Activated CD8-positive, alpha-beta T cell treated with anti-CD3 and anti-CD28 coated beads for 36 hours (primary cell): ENCODE data around the gene RASSF6. TPM values are rescaled to one million over a fixed set of nuclear protein-coding genes. Genes with fewer than 3 reads are reported as not detected.

ENCODE experiments used
- ATAC-seq: fragments of 200-7000 bp; cut with Tn5 transposase; one replicate; pipeline ENCODE4 v1.10.0; 2021; ENCODE audit warnings: mild to moderate bottlenecking, moderate library complexity
- CTCF ChIA-PET: fragments of 350-600 bp; sonication (Branson Sonifier 250); formaldehyde crosslinking; loops from one replicate; lab custom pipeline; 2021; ENCODE audit warnings: antibody characterized with exemption; lab: Charles Lee
- POLR2A ChIA-PET: fragments of 350-600 bp; sonication (Branson Sonifier 250); formaldehyde crosslinking; loops from one replicate; lab custom pipeline; 2021; ENCODE audit warnings: antibody characterized with exemption; lab: Charles Lee
- DNase-seq: peaks from one replicate; pipeline ENCODE4 v3.0.0-alpha.2; 2020
- H3K27ac Mint-ChIP-seq: one replicate; pipeline ENCODE4 v1.8.0; 2021; ENCODE audit warnings: mild to moderate bottlenecking, mixed read lengths
- H3K27me3 Mint-ChIP-seq: one replicate; pipeline ENCODE4 v1.8.0; 2021; ENCODE audit warnings: mixed read lengths
- H3K36me3 Mint-ChIP-seq: one replicate; pipeline ENCODE4 v1.8.0; 2021; ENCODE audit warnings: low read depth, mixed read lengths
- H3K4me1 Mint-ChIP-seq: one replicate; pipeline ENCODE4 v1.8.0; 2021; ENCODE audit warnings: low read depth, mixed read lengths
- H3K4me3 Mint-ChIP-seq: one replicate; pipeline ENCODE4 v1.8.0; 2021; ENCODE audit warnings: mild to moderate bottlenecking, moderate library complexity, mixed read lengths
- H3K9me3 Mint-ChIP-seq: one replicate; pipeline ENCODE4 v1.8.0; 2021; ENCODE audit warnings: mixed read lengths
- CTCF ChIP-seq: fragments of 200-600 bp; IDR thresholded peaks from one replicate; pipeline ENCODE4 v1.8.0; 2022; ENCODE audit warnings: antibody characterized with exemption, mild to moderate bottlenecking
- intact Hi-C: fragments of 100-400 bp; cut with micrococcal nuclease; formaldehyde crosslinking; loops from one replicate; pipeline ENCODE4 v1.10.0; 2022
- total RNA-seq, 2 experiments: library from RNA; stranded (reverse); gene quantifications; one replicate each; pipeline ENCODE4 v1.2.3, GENCODE V29; 2021

Gene RASSF6
- total RNA-seq, 2 experiments from 2014 or later: not detected

- H3K36me3 Mint-ChIP-seq: no peaks in the 10 kb centered on the region
- no peak overlapping the region for H3K4me3 Mint-ChIP-seq
- ATAC-seq (no peak), DNase-seq (no peak)
- intact Hi-C loops: no loop called here
- POLR2A ChIA-PET: no interaction called here
- no peaks in the 10 kb centered on the region for H3K9me3 Mint-ChIP-seq
- peaks cover 1% of the 10 kb centered on the region for H3K27me3 Mint-ChIP-seq
- H3K4me1 Mint-ChIP-seq: no peaks in the 10 kb centered on the region
- no peak overlapping the region for H3K27ac Mint-ChIP-seq
- no peak for TF ChIP-seq CTCF
- CTCF ChIA-PET: interaction anchor here (0.7 kb wide), 1 partner anchor 95 kb away, joined by 3 read pairs; no protein-coding TSS in a partner anchor
Observed at GRCh38 chr4:73588613-73589012, 31.6 kb downstream of the RASSF6 start.

- intact Hi-C loops: no loop called here
- DNase-seq (no peak), ATAC-seq (no peak)
- no peak overlapping the region for H3K27ac Mint-ChIP-seq
- POLR2A ChIA-PET: no interaction called here
- no peaks in the 10 kb centered on the region for H3K9me3 Mint-ChIP-seq
- no peaks in the 10 kb centered on the region for H3K36me3 Mint-ChIP-seq
- H3K4me1 Mint-ChIP-seq: no peaks in the 10 kb centered on the region
- H3K27me3 Mint-ChIP-seq: peaks cover 1% of the 10 kb centered on the region
- TF ChIP-seq CTCF: no peak
- CTCF ChIA-PET: no interaction called here
- H3K4me3 Mint-ChIP-seq: no peak overlapping the region
Observed at GRCh38 chr4:73586666-73587065, 33.6 kb downstream of the RASSF6 start.

- no peak for TF ChIP-seq CTCF
- Mint-ChIP-seq H3K36me3 (no peaks in the 10 kb centered on the region), H3K27ac (no peak overlapping the region), H3K9me3 (no peaks in the 10 kb centered on the region), H3K4me3 (no peak overlapping the region), H3K27me3 (peaks cover 1% of the 10 kb centered on the region), H3K4me1 (no peaks in the 10 kb centered on the region)
- CTCF ChIA-PET: no interaction called here
- DNase-seq (no peak), ATAC-seq (no peak)
- POLR2A ChIA-PET: no interaction called here
- intact Hi-C loops: no loop called here
Observed at GRCh38 chr4:73586040-73586439, 34.2 kb downstream of the RASSF6 start.

- intact Hi-C loops: no loop called here
- no peak for TF ChIP-seq CTCF
- peaks cover 1% of the 10 kb centered on the region for H3K27me3 Mint-ChIP-seq
Observed at GRCh38 chr4:73585345-73585744, 34.9 kb downstream of the RASSF6 start.

GRCh38 chr4:73583666-73584065, 36.6 kb downstream of the RASSF6 start:
- no peaks in the 10 kb centered on the region for H3K4me1 Mint-ChIP-seq
- H3K9me3 Mint-ChIP-seq: no peaks in the 10 kb centered on the region
- no peak overlapping the region for H3K4me3 Mint-ChIP-seq
- H3K27ac Mint-ChIP-seq: no peak overlapping the region
- no peaks in the 10 kb centered on the region for H3K27me3 Mint-ChIP-seq
- ChIA-PET CTCF (interaction anchor here (0.7 to 3.7 kb wide), 2 partner anchors 10 to 275 kb away, joined by 3 to 13 read pairs; no protein-coding TSS in a partner anchor), POLR2A (no interaction called here)
- no peak for TF ChIP-seq CTCF
- no peak for ATAC-seq
- no peak for DNase-seq
- H3K36me3 Mint-ChIP-seq: no peaks in the 10 kb centered on the region
- intact Hi-C loops: no loop called here

More at GRCh38 chr4:73585345-73585744, 34.9 kb downstream of the RASSF6 start:
- Mint-ChIP-seq H3K4me3 (no peak overlapping the region), H3K4me1 (no peaks in the 10 kb centered on the region), H3K9me3 (no peaks in the 10 kb centered on the region), H3K36me3 (no peaks in the 10 kb centered on the region), H3K27ac (no peak overlapping the region)
- ChIA-PET POLR2A (no interaction called here), CTCF (interaction anchor here (3.7 kb wide), 1 partner anchor 12 kb away, joined by 13 read pairs; no protein-coding TSS in a partner anchor)
- ATAC-seq (no peak), DNase-seq (no peak)
